Skeletal muscle tissue (tissue), 4 donors: Measurements from ENCODE around the gene ANKRD61. TPM values are rescaled to one million over a fixed set of nuclear protein-coding genes. Genes with fewer than 3 reads are reported as not detected.
A peak's percentile ranks its signal among the peaks of the same experiment; 100 is the strongest.

ENCODE experiments used
- H3K27ac ChIP-seq: one replicate; pipeline ENCODE4 v1.7.0; 2013; ENCODE audit warnings: mild to moderate bottlenecking, low read depth, low read length, inconsistent platforms
- H3K27me3 ChIP-seq, 3 donors: one replicate each; pipeline ENCODE4 v1.7.0; 2013; ENCODE audit warnings: low read length in 3 of 3; ENCODE audit not compliant: control insufficient read depth in 3 of 3, insufficient read depth in 3 of 3
- H3K36me3 ChIP-seq, 3 donors: one replicate each; pipeline ENCODE4 v1.7.0; 2013; ENCODE audit warnings: low read length in 3 of 3; ENCODE audit not compliant: control insufficient read depth in 3 of 3, insufficient read depth in 3 of 3
- H3K4me1 ChIP-seq, 3 donors: one replicate each; pipeline ENCODE4 v1.7.0; 2013; ENCODE audit warnings: low read length in 3 of 3, mild to moderate bottlenecking in 3 of 3; ENCODE audit not compliant: control insufficient read depth in 3 of 3, insufficient read depth in 3 of 3
- H3K4me3 ChIP-seq, 3 donors: one replicate each; pipeline ENCODE4 v1.7.0; 2013; ENCODE audit warnings: low read length in 3 of 3
- H3K9ac ChIP-seq, 3 donors: one replicate each; pipeline ENCODE4 v1.7.0; 2013; ENCODE audit warnings: low read length in 3 of 3, mild to moderate bottlenecking in 3 of 3, moderate library complexity in 2 of 3, low read depth in 1 of 3
- H3K9me3 ChIP-seq, 3 donors: one replicate each; pipeline ENCODE4 v1.7.0; 2013; ENCODE audit warnings: low read length in 3 of 3; ENCODE audit not compliant: control insufficient read depth in 3 of 3
- total RNA-seq: library from RNA; depleted of rRNA; stranded (reverse); fragments of >200 nt; gene quantifications from one replicate; pipeline ENCODE4 v1.2.3, GENCODE V29; 2014
- donor health status: Osteomylitis.

Gene ANKRD61
- total RNA-seq, 1 donor from 2014 or later, result not detected

- H3K9ac ChIP-seq, result peak overlapping the region; percentile 19 to 51 (median 50)
- H3K27ac ChIP-seq, result peak overlapping the region; percentile 74
- peaks cover 31 to 41% (median 32%) of the 10 kb centered on the region in 3 donors for H3K36me3 ChIP-seq
- peaks cover 43 to 58% (median 43%) of the 10 kb centered on the region in 3 donors for H3K4me1 ChIP-seq
- H3K4me3 ChIP-seq, result peak overlapping the region in 2 of 3 donors; percentile 17 to 27
- H3K27me3 ChIP-seq, result no peaks in the 10 kb centered on the region
- no peaks in the 10 kb centered on the region for H3K9me3 ChIP-seq
Observed at GRCh38 chr7:6015917-6016652, 15.1 kb upstream of the ANKRD61 start.

- Histone ChIP-seq H3K9me3 (no peaks in the 10 kb centered on the region), H3K36me3 (peaks cover 32 to 46% (median 36%) of the 10 kb centered on the region in 3 donors), H3K27ac (peak overlapping the region; percentile 74), H3K4me1 (peaks cover 38 to 53% (median 41%) of the 10 kb centered on the region in 3 donors), H3K27me3 (no peaks in the 10 kb centered on the region), H3K4me3 (no peak overlapping the region), H3K9ac (peak overlapping the region in 1 of 3 donors; percentile 18)
Observed at GRCh38 chr7:6016653-6016966, 14.6 kb upstream of the ANKRD61 start.

GRCh38 chr7:6020371-6021286 is 10.5 kb upstream of the ANKRD61 start:
- Histone ChIP-seq H3K4me3 (no peak overlapping the region), H3K27ac (no peak overlapping the region), H3K27me3 (no peaks in the 10 kb centered on the region), H3K4me1 (peaks cover 15 to 22% (median 16%) of the 10 kb centered on the region in 3 donors), H3K9me3 (no peaks in the 10 kb centered on the region), H3K36me3 (peaks cover 56 to 73% (median 68%) of the 10 kb centered on the region in 3 donors), H3K9ac (no peak overlapping the region)

- H3K4me1 ChIP-seq, result peaks cover 5 to 11% (median 11%) of the 10 kb centered on the region in 3 donors
- no peaks in the 10 kb centered on the region for H3K27me3 ChIP-seq
- H3K4me3 ChIP-seq, result no peak overlapping the region
- no peak overlapping the region for H3K27ac ChIP-seq
- H3K36me3 ChIP-seq, result peaks cover 58 to 66% (median 60%) of the 10 kb centered on the region in 3 donors
- no peaks in the 10 kb centered on the region for H3K9me3 ChIP-seq
- no peak overlapping the region for H3K9ac ChIP-seq
Observed at GRCh38 chr7:6022707-6023106, 8.5 kb upstream of the ANKRD61 start.

GRCh38 chr7:6023974-6024435 is 7.2 kb upstream of the ANKRD61 start:
- Histone ChIP-seq H3K9me3 (no peaks in the 10 kb centered on the region), H3K36me3 (peaks cover 54 to 69% (median 60%) of the 10 kb centered on the region in 3 donors), H3K4me3 (no peak overlapping the region), H3K27me3 (no peaks in the 10 kb centered on the region), H3K9ac (no peak overlapping the region), H3K27ac (no peak overlapping the region), H3K4me1 (peaks cover 3 to 11% (median 10%) of the 10 kb centered on the region in 3 donors)

- Histone ChIP-seq H3K9me3 (no peaks in the 10 kb centered on the region), H3K4me1 (peaks cover 3 to 11% (median 10%) of the 10 kb centered on the region in 3 donors), H3K9ac (peak overlapping the region; percentile 53 to 65 (median 65)), H3K27ac (peak overlapping the region; percentile 61), H3K27me3 (no peaks in the 10 kb centered on the region), H3K4me3 (peak overlapping the region; percentile 0 to 61 (median 24)), H3K36me3 (peaks cover 40 to 61% (median 54%) of the 10 kb centered on the region in 3 donors)
Observed at GRCh38 chr7:6026011-6026819, 5.0 kb upstream of the ANKRD61 start.

- H3K9me3 ChIP-seq, result no peaks in the 10 kb centered on the region
- peak overlapping the region; percentile 46 for H3K27ac ChIP-seq
- H3K4me3 ChIP-seq, result peak overlapping the region; percentile 0 to 61 (median 24)
- no peaks in the 10 kb centered on the region for H3K27me3 ChIP-seq
- H3K9ac ChIP-seq, result no peak overlapping the region
- H3K36me3 ChIP-seq, result peaks cover 38 to 55% (median 48%) of the 10 kb centered on the region in 3 donors
- peaks cover 3 to 11% (median 10%) of the 10 kb centered on the region in 3 donors for H3K4me1 ChIP-seq
Observed at GRCh38 chr7:6026820-6027311, 4.3 kb upstream of the ANKRD61 start.

- Histone ChIP-seq H3K36me3 (peaks cover 30 to 47% (median 37%) of the 10 kb centered on the region in 3 donors), H3K4me3 (no peak overlapping the region), H3K9me3 (no peaks in the 10 kb centered on the region), H3K4me1 (peaks cover 3 to 11% (median 10%) of the 10 kb centered on the region in 3 donors), H3K9ac (no peak overlapping the region), H3K27ac (no peak overlapping the region), H3K27me3 (no peaks in the 10 kb centered on the region)
Observed at GRCh38 chr7:6027806-6028365, 3.3 kb upstream of the ANKRD61 start.

- peaks cover 23 to 40% (median 31%) of the 10 kb centered on the region in 3 donors for H3K36me3 ChIP-seq
- no peak overlapping the region for H3K4me3 ChIP-seq
- H3K9me3 ChIP-seq, result no peaks in the 10 kb centered on the region
- H3K27me3 ChIP-seq, result no peaks in the 10 kb centered on the region
- H3K4me1 ChIP-seq, result peaks cover 3 to 11% (median 10%) of the 10 kb centered on the region in 3 donors
- H3K9ac ChIP-seq, result no peak overlapping the region
- H3K27ac ChIP-seq, result no peak overlapping the region
Observed at GRCh38 chr7:6028563-6028962, 2.6 kb upstream of the ANKRD61 start.
